Cortex of kidney (tissue), 1 donor: ENCODE measurements around the gene MAT1A.
"Not testable (repeated sequence)": the region's sequence is repeated elsewhere in the genome, so short reads cannot be mapped to it uniquely, and the experiment has no call there.

Experiments used
- DNase-seq: peaks from one replicate; lab custom pipeline; 2025; lab: John Stamatoyannopoulos, UW

MAT1A gene

DNA sequence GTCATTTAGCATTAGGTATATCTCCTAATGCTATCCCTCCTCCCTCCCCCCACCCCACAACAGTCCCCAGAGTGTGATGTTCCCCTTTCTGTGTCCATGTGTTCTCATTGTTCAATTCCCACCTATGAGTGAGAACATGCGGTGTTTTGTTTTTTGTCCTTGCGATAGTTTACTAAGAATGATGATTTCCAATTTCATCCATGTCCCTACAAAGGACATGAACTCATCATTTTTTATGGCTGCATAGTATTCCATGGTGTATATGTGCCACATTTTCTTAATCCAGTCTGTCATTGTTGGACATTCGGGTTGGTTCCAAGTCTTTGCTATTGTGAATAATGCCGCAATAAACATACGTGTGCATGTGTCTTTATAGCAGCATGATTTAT is 66.4 kb downstream of the MAT1A start:
- DNase-seq: not testable (repeated sequence)
